PC-3 (cell line): ENCODE data around the gene ATP8A1.

Source experiments
- CTCF ChIP-seq: fragments of 300-600 bp; sonication (generic); conservative IDR thresholded peaks from 2 replicates; pipeline ENCODE4 v1.5.1; 2017; ENCODE audit warnings: antibody characterized with exemption, low read depth, mild to moderate bottlenecking, low read length
- EZH2 ChIP-seq: fragments of 300-600 bp; sonication (generic); IDR thresholded peaks from one replicate; pipeline ENCODE4 v1.6.1; 2017; ENCODE audit warnings: antibody characterized with exemption, mild to moderate bottlenecking, low read length; ENCODE audit not compliant: unreplicated experiment
- EZH2phosphoT487 ChIP-seq: fragments of 300-600 bp; sonication (generic); IDR thresholded peaks from 2 replicates; pipeline ENCODE4 v1.6.1; 2018; ENCODE audit warnings: mild to moderate bottlenecking, antibody characterized with exemption, low read length, borderline replicate concordance

GRCh38 chr4:42482516-42483327 is 174.2 kb downstream of the ATP8A1 start:
- TF ChIP-seq CTCF (no peak), EZH2 (no peak), EZH2phosphoT487 (no peak)
